ENCODE data around the gene LCMT1. TPM values are rescaled to one million over a fixed set of nuclear protein-coding genes. Genes with fewer than 3 reads are reported as not detected.

Gene LCMT1
- total RNA-seq, 2 donors from 2014 or later: 49.0 to 74.7 TPM

DNA sequence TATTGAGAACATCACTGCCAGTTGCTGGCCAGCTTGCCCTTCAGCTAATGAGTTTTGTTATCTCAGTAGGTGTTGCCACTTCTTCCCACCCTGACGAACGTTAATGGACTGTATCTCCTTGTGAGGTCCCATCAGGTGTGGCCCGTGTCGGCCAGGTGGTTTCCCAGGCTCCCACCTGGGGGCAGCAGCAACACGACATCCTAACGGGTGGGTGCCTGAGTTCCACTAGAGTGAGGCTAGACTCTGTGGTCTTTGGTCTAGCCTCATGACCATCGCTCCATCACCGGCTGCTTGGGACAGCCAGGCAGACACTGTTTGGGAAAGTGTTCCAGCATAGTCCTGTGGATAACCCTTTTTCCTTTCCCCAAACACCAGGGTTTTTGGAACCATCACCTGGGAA is 45.6 kb upstream of the LCMT1 start:
- intact Hi-C loops (cut with DNase I): loop anchor here (2.0 kb wide), 1 partner anchor 41 kb away; no protein-coding TSS in a partner anchor
- Histone ChIP-seq H3K4me1 (replicated peaks) (no peaks in the 10 kb centered on the region), H3K4me3 (no peak overlapping the region), H3K27ac (no peak overlapping the region), H3K36me3 (no peaks in the 10 kb centered on the region), H3K27me3 (replicated peaks; ENCODE audit: insufficient read depth) (no peaks in the 10 kb centered on the region), H3K9me3 (no peaks in the 10 kb centered on the region)
- 81% methylated on average over 8 of the region's 8 CpGs for WGBS
- no peak for DNase-seq (ENCODE audit: low spot score)
- TF ChIP-seq POLR2A (IDR thresholded peaks at IDR 0.05) (no peak), POLR2AphosphoS5 (IDR thresholded peaks at IDR 0.05) (no peak)
- TF ChIP-seq, protein P1, sequence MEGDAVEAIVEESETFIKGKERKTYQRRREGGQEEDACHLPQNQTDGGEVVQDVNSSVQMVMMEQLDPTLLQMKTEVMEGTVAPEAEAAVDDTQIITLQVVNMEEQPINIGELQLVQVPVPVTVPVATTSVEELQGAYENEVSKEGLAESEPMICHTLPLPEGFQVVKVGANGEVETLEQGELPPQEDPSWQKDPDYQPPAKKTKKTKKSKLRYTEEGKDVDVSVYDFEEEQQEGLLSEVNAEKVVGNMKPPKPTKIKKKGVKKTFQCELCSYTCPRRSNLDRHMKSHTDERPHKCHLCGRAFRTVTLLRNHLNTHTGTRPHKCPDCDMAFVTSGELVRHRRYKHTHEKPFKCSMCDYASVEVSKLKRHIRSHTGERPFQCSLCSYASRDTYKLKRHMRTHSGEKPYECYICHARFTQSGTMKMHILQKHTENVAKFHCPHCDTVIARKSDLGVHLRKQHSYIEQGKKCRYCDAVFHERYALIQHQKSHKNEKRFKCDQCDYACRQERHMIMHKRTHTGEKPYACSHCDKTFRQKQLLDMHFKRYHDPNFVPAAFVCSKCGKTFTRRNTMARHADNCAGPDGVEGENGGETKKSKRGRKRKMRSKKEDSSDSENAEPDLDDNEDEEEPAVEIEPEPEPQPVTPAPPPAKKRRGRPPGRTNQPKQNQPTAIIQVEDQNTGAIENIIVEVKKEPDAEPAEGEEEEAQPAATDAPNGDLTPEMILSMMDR (IDR thresholded peaks at IDR 0.05): no peak

DNA sequence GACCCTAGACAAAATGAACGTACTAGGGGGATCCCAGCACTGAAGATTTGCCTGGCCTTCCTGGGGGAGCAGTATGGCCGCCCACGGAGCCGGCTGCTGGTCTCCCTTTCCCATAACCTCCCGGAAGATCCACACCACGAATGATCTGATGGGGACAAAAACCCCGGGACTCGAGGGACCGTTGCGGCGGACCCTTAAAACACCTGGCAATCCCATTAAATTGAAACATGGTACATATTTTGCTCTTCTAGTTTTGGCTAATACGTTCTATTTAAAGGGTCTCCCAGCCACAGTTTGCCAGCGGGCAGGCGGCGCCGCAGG is 45.2 kb upstream of the LCMT1 start:
- H3K9me3 ChIP-seq: no peaks in the 10 kb centered on the region
- no peak for DNase-seq (ENCODE audit: low spot score)
- intact Hi-C loops (cut with DNase I): loop anchor here (2.0 kb wide), 1 partner anchor 40 kb away; no protein-coding TSS in a partner anchor
- WGBS: 26% methylated on average over 16 of the region's 16 CpGs
- no peaks in the 10 kb centered on the region for H3K36me3 ChIP-seq
- no peaks in the 10 kb centered on the region for H3K27me3 ChIP-seq (replicated peaks; ENCODE audit: insufficient read depth)
- TF ChIP-seq, protein P1 (IDR thresholded peaks at IDR 0.05): no peak
- no peak for TF ChIP-seq POLR2AphosphoS5 (IDR thresholded peaks at IDR 0.05)
- no peak for TF ChIP-seq POLR2A (IDR thresholded peaks at IDR 0.05)
- H3K27ac ChIP-seq: peak overlapping the region; percentile 82 to 90
- H3K4me1 ChIP-seq (replicated peaks): no peaks in the 10 kb centered on the region
- H3K4me3 ChIP-seq: peak overlapping the region; percentile 72 to 87

DNA sequence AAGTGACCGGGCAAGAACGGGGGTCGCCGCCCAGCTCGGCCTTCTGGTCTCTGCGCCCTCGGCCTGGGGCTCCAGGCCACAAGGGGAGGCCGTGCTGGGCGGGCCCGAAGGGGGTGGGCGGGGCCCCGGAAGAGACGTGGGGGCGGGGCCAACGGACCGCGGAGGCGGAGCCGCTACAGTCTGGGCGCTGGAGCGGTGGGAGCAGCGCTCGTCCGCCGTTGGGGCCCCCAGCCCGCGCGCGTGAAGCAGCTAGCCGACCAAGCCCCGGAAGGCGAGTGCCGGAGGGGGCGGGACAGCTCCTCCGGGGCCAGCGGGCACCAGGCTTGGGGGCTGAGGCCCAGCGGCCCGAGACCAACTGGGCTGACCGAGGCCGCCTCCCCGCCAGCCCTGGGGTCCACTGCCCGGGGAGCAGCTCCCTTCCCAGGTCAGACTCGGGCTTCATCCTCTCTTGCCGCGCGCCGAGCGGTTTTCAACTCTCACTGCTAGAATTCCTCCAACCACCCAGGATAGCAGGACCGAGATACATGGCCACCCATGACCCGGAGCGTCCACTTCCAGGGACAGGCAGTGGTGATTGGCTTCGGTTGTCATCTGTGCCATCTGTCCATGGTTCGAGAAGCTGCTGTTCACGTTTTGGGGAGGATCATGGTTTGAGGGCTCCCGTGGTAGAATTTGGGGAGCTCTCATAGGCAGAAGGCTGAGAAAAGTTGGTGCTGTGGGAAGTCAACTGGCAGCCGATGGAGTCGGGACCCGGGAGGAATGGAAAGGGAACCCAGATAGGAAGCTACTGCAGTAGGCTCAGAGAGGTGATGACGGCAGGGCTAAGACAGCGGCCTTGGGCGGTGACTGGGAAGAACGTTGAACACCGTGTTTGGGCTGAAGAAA is 44.6 kb upstream of the LCMT1 start:
- H3K27me3 ChIP-seq (replicated peaks; ENCODE audit: insufficient read depth): no peaks in the 10 kb centered on the region
- peak; percentile 80 for DNase-seq (ENCODE audit: low spot score)
- WGBS: 1% methylated on average over 54 of the region's 63 CpGs
- peak; percentile 55 for TF ChIP-seq POLR2AphosphoS5 (IDR thresholded peaks at IDR 0.05)
- TF ChIP-seq POLR2A (IDR thresholded peaks at IDR 0.05): peak; percentile 80
- TF ChIP-seq, protein P1 (IDR thresholded peaks at IDR 0.05): no peak
- no peaks in the 10 kb centered on the region for H3K9me3 ChIP-seq
- H3K4me1 ChIP-seq (replicated peaks): no peaks in the 10 kb centered on the region
- peak overlapping the region; percentile 82 to 90 for H3K27ac ChIP-seq
- no peaks in the 10 kb centered on the region for H3K36me3 ChIP-seq
- H3K4me3 ChIP-seq: peak overlapping the region; percentile 72 to 87
- intact Hi-C loops (cut with DNase I): loop anchor here (2.0 kb wide), 1 partner anchor 40 kb away; no protein-coding TSS in a partner anchor

DNA sequence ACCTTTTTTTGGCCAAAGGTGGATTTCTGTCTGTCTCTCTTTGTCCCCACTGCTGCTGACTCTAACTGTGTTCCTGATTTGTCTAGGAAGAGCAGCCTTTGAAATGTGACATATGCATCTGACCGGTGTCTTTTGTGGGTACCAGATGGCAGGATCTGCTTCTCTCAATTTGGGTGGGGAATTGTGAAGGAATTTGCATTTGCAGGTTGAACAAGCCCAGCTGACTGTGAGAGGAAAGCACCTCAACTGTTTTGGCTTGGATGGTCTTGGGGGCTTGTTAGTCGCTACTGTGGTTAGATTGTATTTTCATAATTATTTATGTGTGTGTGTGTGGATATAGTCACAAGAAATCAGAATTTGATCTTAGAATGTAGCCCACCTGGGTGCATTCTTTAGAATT is 37.7 kb upstream of the LCMT1 start:
- Histone ChIP-seq H3K36me3 (no peaks in the 10 kb centered on the region), H3K27ac (no peak overlapping the region), H3K4me1 (replicated peaks) (no peaks in the 10 kb centered on the region), H3K9me3 (no peaks in the 10 kb centered on the region), H3K27me3 (replicated peaks; ENCODE audit: insufficient read depth) (no peaks in the 10 kb centered on the region), H3K4me3 (no peak overlapping the region)
- DNase-seq (ENCODE audit: low spot score): no peak
- TF ChIP-seq, protein P1 (IDR thresholded peaks at IDR 0.05): no peak
- TF ChIP-seq POLR2A (IDR thresholded peaks at IDR 0.05): no peak
- no peak for TF ChIP-seq POLR2AphosphoS5 (IDR thresholded peaks at IDR 0.05)
- WGBS: 93% methylated on average over 2 of the region's 2 CpGs
- intact Hi-C loops (cut with DNase I): no loop called here

Measured in prostate gland (tissue), 2 donors.